SU-DHL-6 (cell line): ENCODE results near the gene MX1.

Experiments used
- H2AFZ ChIP-seq: fragments of 200-600 bp; sonication (generic); 2 replicates; pipeline ENCODE4 v1.6.1; 2014; ENCODE audit warnings: low read depth, mild to moderate bottlenecking, moderate library complexity, mixed read lengths, antibody characterized with exemption, low read length; ENCODE audit not compliant: severe bottlenecking
- H3F3A ChIP-seq: fragments of 200-600 bp; shearing (Covaris generic); 2 replicates; pipeline ENCODE4 v1.6.0; 2016; ENCODE audit warnings: antibody characterized with exemption, mild to moderate bottlenecking; ENCODE audit not compliant: insufficient read depth
- H3K27ac ChIP-seq: fragments of 200-600 bp; sonication (generic); 2 replicates; pipeline ENCODE4 v1.5.1; 2016; ENCODE audit warnings: low read depth, mild to moderate bottlenecking, low read length, moderate library complexity, mixed read lengths
- H3K27me3 ChIP-seq: fragments of 200-600 bp; sonication (generic), shearing (Covaris generic); 2 replicates; pipeline ENCODE4 v1.6.0; 2014; ENCODE audit warnings: mild to moderate bottlenecking, low read length
- H3K36me3 ChIP-seq: fragments of 200-600 bp; sonication (generic); 2 replicates; pipeline ENCODE4 v1.6.1; 2014; ENCODE audit warnings: mild to moderate bottlenecking, low read length, mixed read lengths
- H3K4me2 ChIP-seq: fragments of 300-600, 200-600 bp; shearing (Covaris generic), sonication (generic); 2 replicates; pipeline ENCODE4 v1.6.0; 2014; ENCODE audit warnings: low read length, low read depth, mild to moderate bottlenecking; ENCODE audit not compliant: poor library complexity, severe bottlenecking
- H3K4me3 ChIP-seq: fragments of 200-600 bp; sonication (generic); 2 replicates; pipeline ENCODE4 v1.5.1; 2014; ENCODE audit warnings: antibody characterized with exemption, low read length, mild to moderate bottlenecking, mixed read lengths; ENCODE audit not compliant: insufficient read depth, poor library complexity, severe bottlenecking
- H3K79me2 ChIP-seq: fragments of 200-600 bp; sonication (generic); 2 replicates; pipeline ENCODE4 v1.6.1; 2014; ENCODE audit warnings: mild to moderate bottlenecking, low read length, moderate library complexity; ENCODE audit not compliant: insufficient read depth
- H3K9ac ChIP-seq: fragments of 200-600 bp; sonication (generic); 2 replicates; pipeline ENCODE4 v1.7.0; 2014; ENCODE audit warnings: mild to moderate bottlenecking, low read length
- H3K9me2 ChIP-seq: fragments of 200-600 bp; sonication (generic); replicated peaks from 2 replicates; pipeline ENCODE4 v1.6.1; 2014; ENCODE audit warnings: low read length; ENCODE audit not compliant: insufficient read depth
- H3K9me3 ChIP-seq: fragments of 200-600 bp; sonication (generic); 2 replicates; pipeline ENCODE4 v1.6.1; 2014; ENCODE audit warnings: low read length, mixed read lengths; ENCODE audit not compliant: insufficient read depth
- H4K20me1 ChIP-seq: fragments of 200-600 bp; sonication (generic); 2 replicates; pipeline ENCODE4 v1.6.1; 2014; ENCODE audit warnings: low read depth, mild to moderate bottlenecking, antibody characterized with exemption, low read length, moderate library complexity, mixed read lengths
- CTCF ChIP-seq: fragments of 200-600 bp; sonication (generic); IDR thresholded peaks from one replicate; pipeline ENCODE4 v1.5.1; 2017; ENCODE audit warnings: antibody characterized with exemption, mild to moderate bottlenecking, low read length, moderate library complexity; ENCODE audit not compliant: insufficient read depth, poor library complexity, severe bottlenecking
- EZH2phosphoT487 ChIP-seq: fragments of 200-600 bp; sonication (generic), shearing (Covaris generic); conservative IDR thresholded peaks from 2 replicates; pipeline ENCODE4 v1.6.1; 2018; ENCODE audit warnings: mild to moderate bottlenecking, antibody characterized with exemption, low read length, moderate library complexity, mixed read lengths

Gene MX1

GRCh38 chr21:41428847-41429246 is 2.8 kb downstream of the MX1 start:
- TF ChIP-seq CTCF (no peak), EZH2phosphoT487 (no peak)
- H3K9me3 ChIP-seq, result no peaks in the 10 kb centered on the region
- H3K9me2 ChIP-seq, result no peaks in the 10 kb centered on the region
- no peaks in the 10 kb centered on the region for H3K27me3 ChIP-seq
- no peak overlapping the region for H3K4me3 ChIP-seq
- no peaks in the 10 kb centered on the region for H3K36me3 ChIP-seq
- H2AFZ ChIP-seq, result no peak overlapping the region
- no peak overlapping the region for H3K9ac ChIP-seq
- no peaks in the 10 kb centered on the region for H3K79me2 ChIP-seq
- no peak overlapping the region for H3K27ac ChIP-seq
- H4K20me1 ChIP-seq, result no peaks in the 10 kb centered on the region
- H3K4me2 ChIP-seq, result no peak overlapping the region
- no peaks in the 10 kb centered on the region for H3F3A ChIP-seq

- Histone ChIP-seq H3K27me3 (no peaks in the 10 kb centered on the region), H3K4me3 (no peak overlapping the region), H3F3A (no peaks in the 10 kb centered on the region), H3K9ac (no peak overlapping the region), H4K20me1 (no peaks in the 10 kb centered on the region), H3K36me3 (no peaks in the 10 kb centered on the region), H3K4me2 (no peak overlapping the region), H3K27ac (no peak overlapping the region), H3K9me2 (no peaks in the 10 kb centered on the region), H2AFZ (no peak overlapping the region), H3K9me3 (peaks cover 4% of the 10 kb centered on the region; the same call in 1 of the 2 replicates), H3K79me2 (no peaks in the 10 kb centered on the region)
- TF ChIP-seq CTCF (no peak), EZH2phosphoT487 (no peak)
Measured at GRCh38 chr21:41429305-41429704, 3.3 kb downstream of the MX1 start.

GRCh38 chr21:41429925-41430491 is 4.0 kb downstream of the MX1 start:
- Histone ChIP-seq H3K36me3 (no peaks in the 10 kb centered on the region), H2AFZ (no peak overlapping the region)
- TF ChIP-seq CTCF (no peak), EZH2phosphoT487 (no peak)

More at GRCh38 chr21:41429925-41430491, 4.0 kb downstream of the MX1 start:
- Histone ChIP-seq H3K9ac (no peak overlapping the region), H3K4me2 (no peak overlapping the region), H3K79me2 (no peaks in the 10 kb centered on the region), H3K9me3 (peaks cover 11% of the 10 kb centered on the region; the same call in 1 of the 2 replicates), H3K27ac (no peak overlapping the region), H3K27me3 (0 out of 2 replicates have a peak, but pooled peaks cover 3% of the 10 kb centered on the region), H3K9me2 (no peaks in the 10 kb centered on the region), H3F3A (no peaks in the 10 kb centered on the region), H4K20me1 (no peaks in the 10 kb centered on the region), H3K4me3 (no peak overlapping the region)
